PFSK-1 (cell line): ENCODE results near the gene COL18A1.

Experiments
- FOXP2 ChIP-seq: optimal IDR thresholded peaks from 2 replicates; pipeline ENCODE3; 2011; ENCODE audit warnings: borderline replicate concordance, control low read depth, inconsistent platforms; ENCODE audit not compliant: insufficient read depth; ENCODE audit errors: extremely low read length, extremely low read depth
- POLR2AphosphoS5 ChIP-seq: IDR thresholded peaks from 2 replicates; pipeline ENCODE4 v1.6.1; 2012; ENCODE audit warnings: low read depth, mild to moderate bottlenecking, control low read depth, low read length, moderate library complexity
- REST ChIP-seq, 2 experiments: IDR thresholded peaks; 2 replicates each; pipeline versions ENCODE4 v1.6.1 to v1.8.0; 2011 to 2012; ENCODE audit warnings: low read depth in 2 of 2, low read length in 2 of 2, control low read depth in 1 of 2, inconsistent platforms in 1 of 2, mild to moderate bottlenecking in 1 of 2, moderate library complexity in 1 of 2; ENCODE audit not compliant: insufficient read depth in 1 of 2
- SIN3A ChIP-seq: IDR thresholded peaks from 2 replicates; pipeline ENCODE4 v1.6.1; 2012; ENCODE audit warnings: mild to moderate bottlenecking, low read length, moderate library complexity, borderline replicate concordance; ENCODE audit not compliant: insufficient read depth
- TAF1 ChIP-seq: IDR thresholded peaks from 2 replicates; pipeline ENCODE4 v1.6.1; 2012; ENCODE audit warnings: low read length, control low read depth, borderline replicate concordance; ENCODE audit not compliant: insufficient read depth

COL18A1 gene

GRCh38 chr21:45542242-45542666 is 137.3 kb downstream of the COL18A1 start, which contains the start of gene SLC19A1:
SLC19A1 (minus strand) TSS chr21:45542440; CDS start chr21:45537959, 4,481 bp downstream.
- no peak for TF ChIP-seq SIN3A

GRCh38 chr21:45542667-45543370 is 137.9 kb downstream of the COL18A1 start:
- TF ChIP-seq REST (IDR thresholded peaks at IDR 0.05; ENCODE audit: insufficient read depth in 1 of 2, low read depth in 2 of 2, low read length in 2 of 2) (no peak), SIN3A (no peak), TAF1 (no peak), FOXP2 (no peak), POLR2AphosphoS5 (no peak)

GRCh38 chr21:45543371-45543709 is 138.4 kb downstream of the COL18A1 start:
- TF ChIP-seq POLR2AphosphoS5 (no peak), TAF1 (no peak), REST (IDR thresholded peaks at IDR 0.05; ENCODE audit: insufficient read depth in 1 of 2, low read depth in 2 of 2, low read length in 2 of 2) (no peak)

- TF ChIP-seq POLR2AphosphoS5 (no peak), FOXP2 (no peak), TAF1 (no peak), SIN3A (no peak), REST (IDR thresholded peaks at IDR 0.05; ENCODE audit: insufficient read depth in 1 of 2, low read depth in 2 of 2, low read length in 2 of 2) (no peak)
These were observed 138.9 kb downstream of the COL18A1 start for GRCh38 chr21:45543710-45544448.

- no peak for TF ChIP-seq REST (IDR thresholded peaks at IDR 0.05; ENCODE audit: insufficient read depth in 1 of 2, low read depth in 2 of 2, low read length in 2 of 2)
- no peak for TF ChIP-seq TAF1
- TF ChIP-seq FOXP2, result no peak
- no peak for TF ChIP-seq POLR2AphosphoS5
- TF ChIP-seq SIN3A, result no peak
These were observed 139.7 kb downstream of the COL18A1 start for GRCh38 chr21:45544449-45545235.
